GM18907 (cell line): ENCODE data around the gene EPS8L1.
A peak's percentile ranks its signal among the peaks of the same experiment; 100 is the strongest.

Source experiments
- ATAC-seq: cut with Tn5 transposase; IDR thresholded peaks from one replicate; pipeline ENCODE4 v1.9.1; 2021; ENCODE audit warnings: mild to moderate bottlenecking, moderate library complexity; ENCODE audit not compliant: unreplicated experiment

EPS8L1 gene

GRCh38 chr19:55114566-55115145 lies 39.0 kb downstream of the EPS8L1 start:
- ATAC-seq = no peak

GRCh38 chr19:55115446-55116065 lies 39.9 kb downstream of the EPS8L1 start:
- ATAC-seq = no peak

- no peak for ATAC-seq
These were observed 40.7 kb downstream of the EPS8L1 start for GRCh38 chr19:55116232-55116858.

GRCh38 chr19:55116859-55117662 lies 41.4 kb downstream of the EPS8L1 start, which contains the start of gene PPP1R12C:
PPP1R12C (minus strand) TSS chr19:55117637; CDS start chr19:55117543, 94 bp downstream.
- ATAC-seq = peak; percentile 14

GRCh38 chr19:55117663-55118391 lies 42.2 kb downstream of the EPS8L1 start:
- ATAC-seq = peak; percentile 83

- ATAC-seq = no peak
These were observed 42.8 kb downstream of the EPS8L1 start for GRCh38 chr19:55118401-55118991.

- ATAC-seq = no peak
These were observed 43.4 kb downstream of the EPS8L1 start for GRCh38 chr19:55119053-55119452.

- no peak for ATAC-seq
These were observed 55.8 kb downstream of the EPS8L1 start for GRCh38 chr19:55131421-55131820.

- no peak for ATAC-seq
These were observed 56.9 kb downstream of the EPS8L1 start for GRCh38 chr19:55132453-55133129.

GRCh38 chr19:55133639-55134444 lies 58.2 kb downstream of the EPS8L1 start:
- ATAC-seq = no peak

GRCh38 chr19:55134736-55135135 lies 59.1 kb downstream of the EPS8L1 start:
- no peak for ATAC-seq

- ATAC-seq = no peak
These were observed 60.9 kb downstream of the EPS8L1 start for GRCh38 chr19:55136399-55137102.
